ENCODE measurements around the gene INPP5D. TPM values are rescaled to one million over a fixed set of nuclear protein-coding genes. Genes with fewer than 3 reads are reported as not detected.

Gene INPP5D
- total RNA-seq, 1 donor from 2014 or later, result 14.7 TPM

DNA sequence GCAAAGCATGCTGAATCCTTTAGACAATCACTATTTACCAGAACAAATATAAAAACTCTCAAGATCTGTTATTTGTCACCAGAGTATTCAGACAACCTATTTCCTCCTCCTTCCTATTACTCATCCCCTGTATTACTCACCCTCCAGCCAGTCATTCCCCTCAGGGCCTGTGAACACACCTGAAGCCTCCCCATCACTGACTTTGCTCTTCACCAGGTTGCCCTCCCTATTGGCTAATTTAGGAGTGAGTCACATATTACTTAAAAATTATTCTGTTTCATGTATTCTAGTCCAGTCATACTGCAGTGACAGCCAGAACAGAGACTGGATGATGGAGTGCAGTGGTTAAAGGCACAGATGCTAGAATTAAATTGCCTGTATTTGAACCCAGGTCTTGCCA is 187.6 kb downstream of the INPP5D start:
- FAIRE-seq, result no peak
- H3K27ac ChIP-seq (ENCODE audit: low read depth, low read length), result no peak overlapping the region
- TF ChIP-seq, protein P1, sequence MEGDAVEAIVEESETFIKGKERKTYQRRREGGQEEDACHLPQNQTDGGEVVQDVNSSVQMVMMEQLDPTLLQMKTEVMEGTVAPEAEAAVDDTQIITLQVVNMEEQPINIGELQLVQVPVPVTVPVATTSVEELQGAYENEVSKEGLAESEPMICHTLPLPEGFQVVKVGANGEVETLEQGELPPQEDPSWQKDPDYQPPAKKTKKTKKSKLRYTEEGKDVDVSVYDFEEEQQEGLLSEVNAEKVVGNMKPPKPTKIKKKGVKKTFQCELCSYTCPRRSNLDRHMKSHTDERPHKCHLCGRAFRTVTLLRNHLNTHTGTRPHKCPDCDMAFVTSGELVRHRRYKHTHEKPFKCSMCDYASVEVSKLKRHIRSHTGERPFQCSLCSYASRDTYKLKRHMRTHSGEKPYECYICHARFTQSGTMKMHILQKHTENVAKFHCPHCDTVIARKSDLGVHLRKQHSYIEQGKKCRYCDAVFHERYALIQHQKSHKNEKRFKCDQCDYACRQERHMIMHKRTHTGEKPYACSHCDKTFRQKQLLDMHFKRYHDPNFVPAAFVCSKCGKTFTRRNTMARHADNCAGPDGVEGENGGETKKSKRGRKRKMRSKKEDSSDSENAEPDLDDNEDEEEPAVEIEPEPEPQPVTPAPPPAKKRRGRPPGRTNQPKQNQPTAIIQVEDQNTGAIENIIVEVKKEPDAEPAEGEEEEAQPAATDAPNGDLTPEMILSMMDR (IDR thresholded peaks at IDR 0.05; ENCODE audit: insufficient read depth, low read depth, low read length), result no peak
- no peak for TF ChIP-seq EZH2 (IDR thresholded peaks at IDR 0.05; ENCODE audit: insufficient read depth, low read length)
- no peak overlapping the region for H3K4me3 Mint-ChIP-seq (ENCODE audit: unreplicated experiment)
- peaks cover 7% of the 10 kb centered on the region for H4K20me1 ChIP-seq (ENCODE audit: insufficient read depth, low read length)
- H3K27me3 Mint-ChIP-seq (ENCODE audit: low read depth, unreplicated experiment), result no peaks in the 10 kb centered on the region
- no peaks in the 10 kb centered on the region for H3K36me3 Mint-ChIP-seq (ENCODE audit: low read depth, unreplicated experiment)
- no peaks in the 10 kb centered on the region for H3K36me3 ChIP-seq (ENCODE audit: insufficient read depth, low read length)
- peaks cover 3% of the 10 kb centered on the region for H3K4me1 ChIP-seq (ENCODE audit: insufficient read depth, low read length)
- H3K4me1 Mint-ChIP-seq (ENCODE audit: low read depth, unreplicated experiment), result peaks cover 9% of the 10 kb centered on the region
- no peak overlapping the region for H2AFZ ChIP-seq (ENCODE audit: low read depth, low read length)
- H3K9me3 Mint-ChIP-seq (ENCODE audit: unreplicated experiment), result no peaks in the 10 kb centered on the region
- DNase-seq (ENCODE audit: low read depth), result peak; percentile 22
- H3K9ac ChIP-seq (ENCODE audit: low read length), result no peak overlapping the region
- H3K9me3 ChIP-seq (ENCODE audit: insufficient read depth, low read depth, low read length), result no peaks in the 10 kb centered on the region
- H3K4me3 ChIP-seq (ENCODE audit: insufficient read depth, low read depth, low read length), result no peak overlapping the region
- H3K27me3 ChIP-seq (ENCODE audit: insufficient read depth, low read length), result no peaks in the 10 kb centered on the region
- H3K79me2 ChIP-seq (ENCODE audit: insufficient read depth, low read length), result peaks cover 13% of the 10 kb centered on the region
- no peak overlapping the region for H3K27ac Mint-ChIP-seq (ENCODE audit: unreplicated experiment)
- no peak overlapping the region for H3K4me2 ChIP-seq (ENCODE audit: low read length)

DNA sequence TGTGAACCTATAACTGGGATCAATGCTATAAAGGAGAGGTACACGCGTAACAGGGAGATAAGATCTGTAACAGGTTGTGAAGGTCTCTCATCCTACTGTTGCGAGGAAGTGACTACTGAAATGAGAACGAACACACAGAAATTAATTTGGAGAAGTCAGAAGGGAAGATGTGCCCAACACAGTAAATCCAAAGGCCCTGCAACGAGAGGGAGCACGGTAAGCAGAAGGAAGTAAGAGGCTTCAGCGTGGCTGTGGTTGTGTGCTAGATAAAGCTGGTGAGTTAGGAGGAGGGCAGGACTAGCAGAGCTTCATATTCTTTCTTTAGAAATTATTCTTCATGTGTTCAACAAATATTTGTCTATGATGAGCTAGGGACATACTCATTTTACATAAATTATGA is 188.9 kb downstream of the INPP5D start:
- no peaks in the 10 kb centered on the region for H3K27me3 Mint-ChIP-seq (ENCODE audit: low read depth, unreplicated experiment)
- Histone ChIP-seq H3K4me3 (ENCODE audit: insufficient read depth, low read depth, low read length) (no peak overlapping the region), H3K79me2 (ENCODE audit: insufficient read depth, low read length) (peaks cover 25% of the 10 kb centered on the region), H3K36me3 (ENCODE audit: insufficient read depth, low read length) (peaks cover 3% of the 10 kb centered on the region), H3K9me3 (ENCODE audit: insufficient read depth, low read depth, low read length) (no peaks in the 10 kb centered on the region), H2AFZ (ENCODE audit: low read depth, low read length) (no peak overlapping the region), H4K20me1 (ENCODE audit: insufficient read depth, low read length) (peaks cover 19% of the 10 kb centered on the region), H3K27ac (ENCODE audit: low read depth, low read length) (no peak overlapping the region), H3K27me3 (ENCODE audit: insufficient read depth, low read length) (no peaks in the 10 kb centered on the region), H3K4me1 (ENCODE audit: insufficient read depth, low read length) (peaks cover 11% of the 10 kb centered on the region), H3K9ac (ENCODE audit: low read length) (no peak overlapping the region), H3K4me2 (ENCODE audit: low read length) (no peak overlapping the region)
- H3K36me3 Mint-ChIP-seq (ENCODE audit: low read depth, unreplicated experiment), result no peaks in the 10 kb centered on the region
- no peak overlapping the region for H3K27ac Mint-ChIP-seq (ENCODE audit: unreplicated experiment)
- DNase-seq (ENCODE audit: low read depth), result no peak
- no peak overlapping the region for H3K4me3 Mint-ChIP-seq (ENCODE audit: unreplicated experiment)
- H3K4me1 Mint-ChIP-seq (ENCODE audit: low read depth, unreplicated experiment), result peaks cover 20% of the 10 kb centered on the region
- FAIRE-seq, result no peak
- no peaks in the 10 kb centered on the region for H3K9me3 Mint-ChIP-seq (ENCODE audit: unreplicated experiment)
- no peak for TF ChIP-seq EZH2 (IDR thresholded peaks at IDR 0.05; ENCODE audit: insufficient read depth, low read length)
- TF ChIP-seq, protein P1 (IDR thresholded peaks at IDR 0.05; ENCODE audit: insufficient read depth, low read depth, low read length), result no peak

DNA sequence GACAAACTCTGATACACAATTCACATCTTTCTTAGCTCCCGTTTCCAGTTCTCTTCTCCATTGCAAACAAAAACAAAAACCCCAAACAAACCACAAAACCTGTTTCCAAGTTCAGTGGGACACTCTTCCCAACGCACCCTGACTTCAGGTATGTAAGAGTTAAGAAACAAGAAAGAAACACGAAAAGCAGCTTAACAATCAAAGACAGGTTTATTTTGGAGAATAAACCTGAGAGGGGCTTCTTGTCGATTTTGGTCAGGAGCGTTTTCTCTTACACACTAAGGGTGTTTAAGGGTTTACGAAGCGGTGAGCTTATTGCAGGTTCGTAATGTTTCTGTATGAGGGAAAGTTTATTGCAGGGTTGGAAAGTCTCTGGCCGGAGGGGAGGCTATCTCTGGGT is 190.4 kb downstream of the INPP5D start:
- no peaks in the 10 kb centered on the region for H3K36me3 Mint-ChIP-seq (ENCODE audit: low read depth, unreplicated experiment)
- peak overlapping the region; percentile 6 for H2AFZ ChIP-seq (ENCODE audit: low read depth, low read length)

More for the DNA sequence above, 190.4 kb downstream of the INPP5D start:
- H3K27me3 ChIP-seq (ENCODE audit: insufficient read depth, low read length), result no peaks in the 10 kb centered on the region
- no peak overlapping the region for H3K9ac ChIP-seq (ENCODE audit: low read length)
- H3K79me2 ChIP-seq (ENCODE audit: insufficient read depth, low read length), result peaks cover 41% of the 10 kb centered on the region
- Mint-ChIP-seq H3K4me1 (ENCODE audit: low read depth, unreplicated experiment) (peaks cover 24% of the 10 kb centered on the region), H3K27me3 (ENCODE audit: low read depth, unreplicated experiment) (no peaks in the 10 kb centered on the region), H3K27ac (ENCODE audit: unreplicated experiment) (no peak overlapping the region), H3K4me3 (ENCODE audit: unreplicated experiment) (peak overlapping the region; percentile 58), H3K9me3 (ENCODE audit: unreplicated experiment) (no peaks in the 10 kb centered on the region)
- no peak for FAIRE-seq
- no peak overlapping the region for H3K4me2 ChIP-seq (ENCODE audit: low read length)
- peaks cover 3% of the 10 kb centered on the region for H3K36me3 ChIP-seq (ENCODE audit: insufficient read depth, low read length)
- H3K27ac ChIP-seq (ENCODE audit: low read depth, low read length), result no peak overlapping the region
- peaks cover 11% of the 10 kb centered on the region for H3K4me1 ChIP-seq (ENCODE audit: insufficient read depth, low read length)
- no peak for DNase-seq (ENCODE audit: low read depth)
- H3K9me3 ChIP-seq (ENCODE audit: insufficient read depth, low read depth, low read length), result no peaks in the 10 kb centered on the region
- peaks cover 34% of the 10 kb centered on the region for H4K20me1 ChIP-seq (ENCODE audit: insufficient read depth, low read length)
- H3K4me3 ChIP-seq (ENCODE audit: insufficient read depth, low read depth, low read length), result no peak overlapping the region
- TF ChIP-seq, protein P1 (IDR thresholded peaks at IDR 0.05; ENCODE audit: insufficient read depth, low read depth, low read length), result no peak
- no peak for TF ChIP-seq EZH2 (IDR thresholded peaks at IDR 0.05; ENCODE audit: insufficient read depth, low read length)
